Naive thymus-derived CD4-positive, alpha-beta T cell (primary cell): Measurements from ENCODE around the gene S100A10. TPM values are rescaled to one million over a fixed set of nuclear protein-coding genes. Genes with fewer than 3 reads are reported as not detected.
A peak's percentile ranks its signal among the peaks of the same experiment; 100 is the strongest.

Source experiments
- ATAC-seq: fragments of 150-1000 bp; cut with Tn5 transposase; 2 replicates; pipeline ENCODE4 v1.10.0; 2021; ENCODE audit warnings: mild to moderate bottlenecking, moderate library complexity
- CTCF ChIA-PET: fragments of 350-600 bp; sonication (Branson Sonifier 250); formaldehyde crosslinking; loops from one replicate; lab custom pipeline; 2021; ENCODE audit warnings: antibody characterized with exemption; lab: Charles Lee
- POLR2A ChIA-PET: fragments of 350-600 bp; sonication (Branson Sonifier 250); formaldehyde crosslinking; loops from one replicate; lab custom pipeline; 2021; ENCODE audit warnings: antibody characterized with exemption, inconsistent platforms; lab: Charles Lee
- DNase-seq, 9 donors: peaks; one replicate each; pipeline versions ENCODE4 v3.0.0 to v3.0.0-alpha.2; 2020 to 2022; ENCODE audit warnings: mixed read lengths in 1 of 9
- H3K27ac ChIP-seq: one replicate; pipeline ENCODE4 v1.7.0; 2013; ENCODE audit warnings: mild to moderate bottlenecking, low read depth, low read length, moderate library complexity
- H3K27me3 ChIP-seq, 2 donors: one replicate each; pipeline ENCODE4 v1.7.0; 2013; ENCODE audit warnings: low read length in 2 of 2, mild to moderate bottlenecking in 2 of 2, moderate library complexity in 2 of 2; ENCODE audit not compliant: control insufficient read depth in 2 of 2, insufficient read depth in 2 of 2
- H3K36me3 ChIP-seq, 3 experiments: 1 replicate in 2 of 3; 2 replicates in 1 of 3; pipeline ENCODE4 v1.7.0; 2013; ENCODE audit warnings: low read length in 3 of 3, mild to moderate bottlenecking in 3 of 3, moderate library complexity in 1 of 3; ENCODE audit not compliant: insufficient read depth in 3 of 3, control insufficient read depth in 2 of 3
- H3K4me1 ChIP-seq, 2 donors: one replicate each; pipeline ENCODE4 v1.7.0; 2013; ENCODE audit warnings: low read length in 2 of 2, mild to moderate bottlenecking in 2 of 2, moderate library complexity in 1 of 2; ENCODE audit not compliant: control insufficient read depth in 2 of 2, insufficient read depth in 2 of 2
- H3K4me3 ChIP-seq: 2 replicates; pipeline ENCODE4 v1.7.0; 2013; ENCODE audit warnings: mild to moderate bottlenecking, low read length
- H3K9me3 ChIP-seq, 3 experiments: 1 replicate in 2 of 3; 2 replicates in 1 of 3; pipeline ENCODE4 v1.7.0; 2013; ENCODE audit warnings: low read length in 3 of 3; ENCODE audit not compliant: control insufficient read depth in 2 of 3
- H3K27ac Mint-ChIP-seq, 9 donors: one replicate each; pipeline ENCODE4 v1.8.0; 2020 to 2022; ENCODE audit warnings: mixed read lengths in 9 of 9, mild to moderate bottlenecking in 8 of 9, moderate library complexity in 5 of 9, inconsistent platforms in 2 of 9
- H3K27me3 Mint-ChIP-seq, 5 donors: one replicate each; pipeline ENCODE4 v1.8.0; 2021 to 2022; ENCODE audit warnings: mixed read lengths in 5 of 5, mild to moderate bottlenecking in 1 of 5
- H3K36me3 Mint-ChIP-seq, 5 donors: one replicate each; pipeline ENCODE4 v1.8.0; 2020 to 2022; ENCODE audit warnings: mixed read lengths in 5 of 5, mild to moderate bottlenecking in 3 of 5, inconsistent platforms in 1 of 5
- H3K4me1 Mint-ChIP-seq, 7 donors: one replicate each; pipeline ENCODE4 v1.8.0; 2020 to 2022; ENCODE audit warnings: mixed read lengths in 7 of 7, mild to moderate bottlenecking in 3 of 7, inconsistent platforms in 1 of 7
- H3K4me3 Mint-ChIP-seq, 10 donors: one replicate each; pipeline ENCODE4 v1.8.0; 2020 to 2022; ENCODE audit warnings: mild to moderate bottlenecking in 10 of 10, mixed read lengths in 10 of 10, moderate library complexity in 6 of 10, inconsistent platforms in 2 of 10
- H3K9me3 Mint-ChIP-seq, 11 donors: one replicate each; pipeline ENCODE4 v1.8.0; 2020 to 2022; ENCODE audit warnings: mixed read lengths in 11 of 11, mild to moderate bottlenecking in 4 of 11, inconsistent platforms in 1 of 11, moderate library complexity in 1 of 11
- intact Hi-C, 2 donors: fragments of 100-400 bp; cut with micrococcal nuclease; formaldehyde crosslinking; loops; one replicate each; pipeline ENCODE4 v1.15.1; 2023
- polyA plus RNA-seq, 2 donors: library from polyadenylated mRNA; unstranded; fragments of 300-500 nt; fragmentation: Illumina TruSeq; gene quantifications; one replicate each; pipeline ENCODE4 v1.2.3, GENCODE V29; 2021
- total RNA-seq, 6 experiments: library from RNA in 5 of 6; stranded (reverse) in 5 of 6; gene quantifications; 1 replicate in 5 of 6; 2 replicates in 1 of 6; pipeline ENCODE4 v1.2.3 and lab custom pipeline; 2021 to 2026

S100A10 gene
- total and polyA plus RNA-seq, 7 experiments from 2014 or later: 131 to 492 (median 329) TPM

GRCh38 chr1:151984313-151984956, 9.2 kb downstream of the S100A10 start:
- Histone ChIP-seq H3K27me3 (no peaks in the 10 kb centered on the region), H3K36me3 (peaks cover 5 to 44% (median 10%) of the 10 kb centered on the region in 3 experiments), H3K4me1 (peaks cover 0 to 33% of the 10 kb centered on the region in 2 donors), H3K4me3 (no peak overlapping the region), H3K9me3 (no peaks in the 10 kb centered on the region), H3K27ac (no peak overlapping the region)
- DNase-seq: peak in 1 of 9 donors; percentile 40
- H3K27ac Mint-ChIP-seq: peak overlapping the region in 6 of 9 donors; percentile 47 to 83 (median 64)
- no peaks in the 10 kb centered on the region for H3K27me3 Mint-ChIP-seq
- H3K9me3 Mint-ChIP-seq: peaks cover 0 to 1% (median 0%) of the 10 kb centered on the region in 11 donors
- H3K4me3 Mint-ChIP-seq: peak overlapping the region in 1 of 10 donors; percentile 76
- ChIA-PET POLR2A (no interaction called here), CTCF (interaction anchor here (1.0 to 2.2 kb wide), 3 partner anchors 16 to 51 kb away, joined by 3 to 11 read pairs (median 3); no protein-coding TSS in a partner anchor)
- peaks cover 32 to 60% (median 34%) of the 10 kb centered on the region in 7 donors for H3K4me1 Mint-ChIP-seq
- peak; percentile 31 for ATAC-seq
- peaks cover 8 to 68% (median 16%) of the 10 kb centered on the region in 5 donors for H3K36me3 Mint-ChIP-seq
- intact Hi-C loops: no loop called here

- DNase-seq (no peak), ATAC-seq (no peak)
- POLR2A ChIA-PET: interaction anchor here (0.9 to 1.1 kb wide), 2 partner anchors 14 to 29 kb away, joined by 3 to 5 read pairs; no protein-coding TSS in a partner anchor
- H3K4me1 ChIP-seq: peaks cover 0 to 28% of the 10 kb centered on the region in 2 donors
- H3K36me3 ChIP-seq: peaks cover 5 to 44% (median 10%) of the 10 kb centered on the region in 3 experiments
- H3K27me3 ChIP-seq: no peaks in the 10 kb centered on the region
- no peak overlapping the region for H3K4me3 ChIP-seq
- Mint-ChIP-seq H3K4me1 (peaks cover 18 to 55% (median 25%) of the 10 kb centered on the region in 7 donors), H3K27ac (peak overlapping the region in 2 of 9 donors; percentile 24 to 63), H3K4me3 (no peak overlapping the region), H3K36me3 (peaks cover 8 to 67% (median 16%) of the 10 kb centered on the region in 5 donors), H3K9me3 (peaks cover 0 to 1% (median 0%) of the 10 kb centered on the region in 11 donors), H3K27me3 (peaks cover 0 to 9% (median 0%) of the 10 kb centered on the region in 5 donors)
- H3K27ac ChIP-seq: no peak overlapping the region
- no peaks in the 10 kb centered on the region for H3K9me3 ChIP-seq
- intact Hi-C loops: no loop called here
- CTCF ChIA-PET: interaction anchor here (0.8 to 1.2 kb wide), 2 partner anchors 19 to 52 kb away, joined by 3 read pairs; no protein-coding TSS in a partner anchor
These were observed 11.2 kb downstream of the S100A10 start for GRCh38 chr1:151982300-151983005.

GRCh38 chr1:151981178-151981525, 12.5 kb downstream of the S100A10 start:
- Mint-ChIP-seq H3K9me3 (no peaks in the 10 kb centered on the region), H3K36me3 (peaks cover 8 to 60% (median 15%) of the 10 kb centered on the region in 5 donors), H3K27me3 (peaks cover 0 to 16% (median 0%) of the 10 kb centered on the region in 5 donors), H3K27ac (no peak overlapping the region), H3K4me3 (no peak overlapping the region), H3K4me1 (peaks cover 13 to 47% (median 19%) of the 10 kb centered on the region in 7 donors)
- Histone ChIP-seq H3K4me3 (no peak overlapping the region), H3K27ac (no peak overlapping the region), H3K4me1 (peaks cover 0 to 24% of the 10 kb centered on the region in 2 donors), H3K9me3 (no peaks in the 10 kb centered on the region), H3K27me3 (no peaks in the 10 kb centered on the region), H3K36me3 (peaks cover 5 to 40% (median 10%) of the 10 kb centered on the region in 3 experiments)
- intact Hi-C loops: no loop called here
- DNase-seq (no peak), ATAC-seq (no peak)
- ChIA-PET CTCF (interaction anchor here (0.5 kb wide), 1 partner anchor 1618 kb away, joined by 3 read pairs; no protein-coding TSS in a partner anchor), POLR2A (interaction anchor here (0.7 to 1.1 kb wide), 2 partner anchors 11 to 92 kb away, joined by 3 read pairs; no protein-coding TSS in a partner anchor)

- Histone ChIP-seq H3K36me3 (peaks cover 5 to 34% (median 10%) of the 10 kb centered on the region in 3 experiments), H3K4me3 (no peak overlapping the region), H3K27ac (no peak overlapping the region), H3K4me1 (peaks cover 0 to 19% of the 10 kb centered on the region in 2 donors), H3K27me3 (no peaks in the 10 kb centered on the region), H3K9me3 (no peaks in the 10 kb centered on the region)
- peak overlapping the region in 1 of 9 donors; percentile 37 for H3K27ac Mint-ChIP-seq
- no peaks in the 10 kb centered on the region for H3K9me3 Mint-ChIP-seq
- no peak overlapping the region for H3K4me3 Mint-ChIP-seq
- no peak for DNase-seq
- peak; percentile 15 for ATAC-seq
- peaks cover 0 to 16% (median 0%) of the 10 kb centered on the region in 5 donors for H3K27me3 Mint-ChIP-seq
- ChIA-PET CTCF (interaction anchor here (0.5 kb wide), 1 partner anchor 1619 kb away, joined by 3 read pairs; no protein-coding TSS in a partner anchor), POLR2A (interaction anchor here (0.7 to 1.1 kb wide), 2 partner anchors 11 to 91 kb away, joined by 3 read pairs; no protein-coding TSS in a partner anchor)
- peaks cover 8 to 54% (median 15%) of the 10 kb centered on the region in 5 donors for H3K36me3 Mint-ChIP-seq
- intact Hi-C loops: no loop called here
- H3K4me1 Mint-ChIP-seq: peaks cover 13 to 41% (median 19%) of the 10 kb centered on the region in 7 donors
These were observed 13.1 kb downstream of the S100A10 start for GRCh38 chr1:151980287-151981177.

- H3K4me3 ChIP-seq: no peak overlapping the region
- no peak for DNase-seq
- H3K36me3 ChIP-seq: peaks cover 4 to 18% (median 10%) of the 10 kb centered on the region in 3 experiments
- no peak for ATAC-seq
- peaks cover 0 to 3% of the 10 kb centered on the region in 2 donors for H3K4me1 ChIP-seq
- Mint-ChIP-seq H3K27ac (no peak overlapping the region), H3K36me3 (peaks cover 6 to 39% (median 9%) of the 10 kb centered on the region in 5 donors), H3K27me3 (peaks cover 0 to 20% (median 0%) of the 10 kb centered on the region in 5 donors), H3K4me1 (peaks cover 5 to 25% (median 8%) of the 10 kb centered on the region in 7 donors), H3K4me3 (no peak overlapping the region), H3K9me3 (no peaks in the 10 kb centered on the region)
- no peaks in the 10 kb centered on the region for H3K9me3 ChIP-seq
- no peaks in the 10 kb centered on the region for H3K27me3 ChIP-seq
- no peak overlapping the region for H3K27ac ChIP-seq
- POLR2A ChIA-PET: interaction anchor here (0.7 kb wide), 1 partner anchor 310 kb away, joined by 3 read pairs; no protein-coding TSS in a partner anchor
- CTCF ChIA-PET: interaction anchor here (0.9 to 1.3 kb wide), 4 partner anchors 11 to 91 kb away, joined by 3 read pairs; no protein-coding TSS in a partner anchor
- intact Hi-C loops: no loop called here
These were observed 14.7 kb downstream of the S100A10 start for GRCh38 chr1:151978922-151979321.
